Brain microvascular endothelial cell (primary cell): ENCODE results near the gene RFK.

Experiments
- DNase-seq: peaks from one replicate; pipeline ENCODE4 v3.0.0-alpha.2; 2020
- H3K27ac ChIP-seq: fragments of 250-450 bp; sonication (Bioruptor Pico); 2 replicates; pipeline ENCODE4 v1.5.1; 2020; ENCODE audit warnings: mild to moderate bottlenecking, moderate library complexity
- H3K27me3 ChIP-seq: fragments of 250-450 bp; sonication (Bioruptor Pico); replicated peaks from 2 replicates; pipeline ENCODE4 v1.5.1; 2020; ENCODE audit warnings: mild to moderate bottlenecking
- H3K36me3 ChIP-seq: fragments of 250-450 bp; sonication (Bioruptor Pico); replicated peaks from 2 replicates; pipeline ENCODE4 v1.5.1; 2020; ENCODE audit warnings: mild to moderate bottlenecking
- H3K4me3 ChIP-seq: 2 replicates; pipeline ENCODE4 v1.5.1; 2011; ENCODE audit warnings: low read depth, mild to moderate bottlenecking, control low read depth, low read length, moderate library complexity
- CTCF ChIP-seq: IDR thresholded peaks from 2 replicates; pipeline ENCODE4 v1.5.1; 2011; ENCODE audit warnings: low read depth, mild to moderate bottlenecking, moderate library complexity, low read length, control low read depth, inconsistent platforms; ENCODE audit errors: missing control alignments
- in situ Hi-C: cut with HindIII; loops from 2 replicates; pipeline ENCODE4 v1.10.0; 2017; ENCODE audit warnings: low sequenced_read_pairs, low pct_ligation_motif_present

RFK gene

GRCh38 chr9:76372336-76372735 lies 21.9 kb downstream of the RFK start:
- no peak for DNase-seq
- Histone ChIP-seq H3K27me3 (no peaks in the 10 kb centered on the region), H3K27ac (peak overlapping the region; percentile 42), H3K4me3 (no peak overlapping the region), H3K36me3 (no peaks in the 10 kb centered on the region)
- no peak for TF ChIP-seq CTCF
- in situ Hi-C loops = no loop called here

DNA sequence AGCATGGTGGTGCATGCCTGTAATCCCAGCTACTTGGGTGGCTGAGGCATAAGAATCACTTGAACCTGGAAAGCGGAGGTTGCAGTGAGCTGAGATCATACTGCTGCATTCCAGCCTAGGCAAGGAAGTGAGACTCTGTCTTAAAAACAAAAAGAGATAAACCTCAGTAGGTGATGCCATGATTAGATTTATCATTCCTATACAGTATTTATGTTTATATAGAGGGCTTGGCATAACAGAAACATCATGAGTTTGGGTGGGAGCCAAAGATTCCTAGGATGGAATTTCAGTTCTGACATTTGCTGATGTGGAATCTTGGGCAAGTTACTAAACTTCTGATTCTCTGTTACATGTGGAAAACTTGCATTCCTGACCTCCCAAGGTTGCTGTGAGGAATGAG lies 22.3 kb downstream of the RFK start:
- H3K36me3 ChIP-seq = no peaks in the 10 kb centered on the region
- DNase-seq = peak; percentile 60
- no peak overlapping the region for H3K4me3 ChIP-seq
- no peak for TF ChIP-seq CTCF
- H3K27me3 ChIP-seq = no peaks in the 10 kb centered on the region
- peak overlapping the region; percentile 42 for H3K27ac ChIP-seq
- in situ Hi-C loops = no loop called here

DNA sequence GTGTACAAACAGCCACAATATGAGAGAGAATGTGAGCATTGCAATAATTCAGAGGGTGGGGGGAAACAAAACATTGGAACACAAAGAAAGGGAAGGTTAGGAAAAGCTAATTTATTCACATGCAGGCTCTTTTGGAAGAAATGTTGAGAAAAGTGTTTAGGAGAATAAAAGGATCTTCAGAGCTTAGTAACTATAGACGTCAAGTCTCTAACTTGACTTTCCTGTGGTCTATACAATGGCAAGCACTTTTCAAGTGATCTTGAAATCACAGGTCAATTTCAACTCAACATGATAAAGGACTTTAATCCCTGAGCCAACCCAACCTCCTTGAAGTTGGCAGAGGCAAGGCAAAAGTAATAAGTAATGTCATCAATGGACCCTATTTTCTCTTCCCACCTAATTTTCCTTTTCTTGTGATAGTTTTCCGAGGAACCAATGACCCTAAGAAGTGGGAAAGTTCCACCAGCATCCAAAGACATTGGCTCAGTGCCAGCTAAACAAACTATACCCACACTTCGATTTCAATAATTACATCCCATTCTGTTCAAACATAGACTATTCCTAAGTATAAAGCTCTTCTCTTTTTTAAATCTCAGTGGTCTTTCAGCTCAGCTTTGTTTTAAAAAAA lies 23.7 kb downstream of the RFK start:
- Histone ChIP-seq H3K36me3 (no peaks in the 10 kb centered on the region), H3K27me3 (no peaks in the 10 kb centered on the region), H3K27ac (no peak overlapping the region), H3K4me3 (no peak overlapping the region)
- no peak for TF ChIP-seq CTCF
- DNase-seq = no peak
- in situ Hi-C loops = no loop called here

DNA sequence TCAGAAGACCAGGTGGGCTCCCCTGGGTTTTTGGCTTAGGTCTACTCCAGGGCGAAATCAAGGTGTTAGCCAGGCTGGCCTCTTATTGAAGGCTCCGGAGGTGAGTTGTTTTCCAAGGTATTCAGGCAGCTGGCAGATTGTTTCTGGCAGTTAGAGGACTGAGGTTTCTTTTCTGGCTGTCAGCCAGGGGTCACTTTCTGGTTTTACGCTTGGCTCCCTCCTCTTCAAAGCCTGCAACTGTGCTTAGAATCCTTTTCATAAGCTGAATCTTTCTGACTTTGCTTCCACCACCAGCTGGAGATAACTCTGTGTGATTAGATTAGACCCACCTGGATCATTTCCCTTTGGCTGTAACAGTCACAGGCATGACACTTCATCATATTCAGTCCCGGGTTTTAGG lies 24.6 kb downstream of the RFK start:
- no peak overlapping the region for H3K4me3 ChIP-seq
- no peak for TF ChIP-seq CTCF
- in situ Hi-C loops = no loop called here
- DNase-seq = peak; percentile 49
- H3K36me3 ChIP-seq = no peaks in the 10 kb centered on the region
- H3K27me3 ChIP-seq = no peaks in the 10 kb centered on the region
- H3K27ac ChIP-seq = no peak overlapping the region

DNA sequence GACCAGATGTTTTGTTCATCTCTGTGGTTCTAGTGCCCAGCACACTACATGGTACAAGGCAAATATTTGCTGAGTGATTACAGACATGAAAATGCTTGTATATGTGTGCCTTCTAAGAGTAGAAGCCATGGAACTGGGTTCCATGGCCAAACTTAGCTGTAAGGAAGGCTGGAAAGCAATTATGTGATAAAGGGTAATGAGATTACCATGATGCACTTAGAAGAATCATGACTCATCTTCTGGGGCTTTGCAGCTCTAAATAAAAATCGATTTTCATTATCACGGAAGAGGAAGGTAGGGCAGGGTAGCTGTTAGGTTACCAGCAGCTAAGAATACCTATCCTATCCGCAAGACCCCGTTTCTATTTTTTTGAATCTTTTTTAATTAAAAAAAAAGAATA lies 28.0 kb downstream of the RFK start:
- TF ChIP-seq CTCF = no peak
- in situ Hi-C loops = no loop called here

DNA sequence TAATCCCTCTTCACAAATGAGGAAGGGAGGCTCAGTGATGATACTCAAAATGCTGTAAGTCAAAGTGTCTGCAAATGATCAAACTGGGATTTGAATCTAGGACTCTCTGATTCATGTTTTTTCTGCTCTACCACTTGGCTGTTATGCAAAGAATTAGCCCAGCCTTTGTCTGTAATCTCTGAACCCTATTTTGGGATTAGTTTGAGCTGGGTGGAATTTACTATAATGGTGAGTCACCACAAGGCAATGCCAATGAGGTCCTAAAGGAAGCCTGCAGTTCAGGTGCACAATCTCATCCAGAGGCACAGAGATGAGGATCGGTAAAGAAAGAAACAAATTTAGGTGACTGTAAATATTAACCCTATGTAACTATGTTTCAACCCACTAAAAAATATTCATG lies 29.2 kb downstream of the RFK start:
- peak; percentile 28 for DNase-seq
- TF ChIP-seq CTCF = no peak
- Histone ChIP-seq H3K27me3 (no peaks in the 10 kb centered on the region), H3K27ac (no peak overlapping the region), H3K36me3 (no peaks in the 10 kb centered on the region), H3K4me3 (no peak overlapping the region)
- in situ Hi-C loops = no loop called here

More for the DNA sequence above, 28.0 kb downstream of the RFK start:
- Histone ChIP-seq H3K27ac (no peak overlapping the region), H3K27me3 (no peaks in the 10 kb centered on the region), H3K4me3 (no peak overlapping the region), H3K36me3 (no peaks in the 10 kb centered on the region)
- DNase-seq = no peak
